KMS-11 (cell line): Measurements from ENCODE around the gene TMC2.

ENCODE experiments used
- H2AFZ ChIP-seq: fragments of 200-600 bp; sonication (generic); 2 replicates; pipeline ENCODE4 v1.6.1; 2016; ENCODE audit warnings: antibody characterized with exemption, mixed run types, low read depth
- H3K27ac ChIP-seq: fragments of 200-600 bp; sonication (generic); 2 replicates; pipeline ENCODE4 v1.6.1; 2016; ENCODE audit warnings: mild to moderate bottlenecking, mixed run types
- H3K27me3 ChIP-seq: fragments of 200-600 bp; sonication (generic); 2 replicates; pipeline ENCODE4 v1.6.1; 2017; ENCODE audit warnings: mild to moderate bottlenecking, low read depth, mixed run types, moderate library complexity; ENCODE audit not compliant: insufficient read depth
- H3K36me3 ChIP-seq: fragments of 200-600 bp; sonication (generic); 2 replicates; pipeline ENCODE4 v1.6.1; 2017; ENCODE audit warnings: mild to moderate bottlenecking, mixed run types; ENCODE audit not compliant: insufficient read depth
- H3K4me1 ChIP-seq: fragments of 200-600 bp; sonication (generic); 2 replicates; pipeline ENCODE4 v1.6.1; 2016; ENCODE audit warnings: mild to moderate bottlenecking, low read depth, mixed run types; ENCODE audit not compliant: poor library complexity, severe bottlenecking
- H3K4me2 ChIP-seq: fragments of 200-600 bp; sonication (generic); 2 replicates; pipeline ENCODE4 v1.7.0; 2016; ENCODE audit warnings: mild to moderate bottlenecking, mixed run types
- H3K4me3 ChIP-seq: fragments of 200-600 bp; sonication (generic); IDR thresholded peaks from 2 replicates; pipeline ENCODE4 v1.6.1; 2017; ENCODE audit warnings: low read depth, low read length, mixed read lengths; ENCODE audit not compliant: insufficient read depth
- H3K79me2 ChIP-seq: fragments of 200-600 bp; sonication (generic); 2 replicates; pipeline ENCODE4 v1.6.1; 2016; ENCODE audit warnings: low read depth, mixed run types; ENCODE audit not compliant: insufficient read depth
- H3K9ac ChIP-seq: fragments of 200-600 bp; sonication (generic); 2 replicates; pipeline ENCODE4 v1.6.1; 2016; ENCODE audit warnings: mild to moderate bottlenecking, mixed run types
- H4K20me1 ChIP-seq: fragments of 200-600 bp; sonication (generic); 2 replicates; pipeline ENCODE4 v1.6.1; 2016; ENCODE audit warnings: mild to moderate bottlenecking, mixed run types; ENCODE audit not compliant: insufficient read depth
- TF ChIP-seq, protein P1 (sequence below): fragments of 200-600 bp; sonication (generic); conservative IDR thresholded peaks from 2 replicates; pipeline ENCODE4 v1.6.1; 2017; ENCODE audit warnings: low read depth, mild to moderate bottlenecking, antibody characterized with exemption, low read length, moderate library complexity, mixed read lengths

TMC2 gene

DNA sequence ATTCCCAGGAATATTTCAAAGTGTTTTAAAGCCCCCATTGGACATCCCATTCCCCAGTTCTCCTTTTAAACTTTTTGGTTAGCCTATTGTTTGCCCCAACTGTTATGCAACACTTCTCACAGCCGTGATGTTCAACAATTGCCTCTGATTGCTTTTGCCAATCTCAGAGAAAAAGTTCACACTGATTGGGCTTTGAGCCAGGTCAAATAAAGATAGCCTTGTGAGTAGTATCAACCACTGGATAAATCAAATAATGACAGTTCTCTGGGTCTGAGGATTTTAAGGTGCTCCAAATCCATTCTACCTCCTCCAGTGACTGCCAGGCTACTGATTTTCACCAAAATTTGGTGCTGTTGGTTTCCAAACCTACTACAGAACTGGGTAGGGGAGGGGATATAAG is 97.0 kb downstream of the TMC2 start:
- no peaks in the 10 kb centered on the region for H3K27me3 ChIP-seq
- H3K27ac ChIP-seq, result no peak overlapping the region
- H3K4me3 ChIP-seq, result no peak overlapping the region
- no peaks in the 10 kb centered on the region for H3K36me3 ChIP-seq
- H3K79me2 ChIP-seq, result no peaks in the 10 kb centered on the region
- no peak overlapping the region for H3K4me2 ChIP-seq
- TF ChIP-seq, protein P1, sequence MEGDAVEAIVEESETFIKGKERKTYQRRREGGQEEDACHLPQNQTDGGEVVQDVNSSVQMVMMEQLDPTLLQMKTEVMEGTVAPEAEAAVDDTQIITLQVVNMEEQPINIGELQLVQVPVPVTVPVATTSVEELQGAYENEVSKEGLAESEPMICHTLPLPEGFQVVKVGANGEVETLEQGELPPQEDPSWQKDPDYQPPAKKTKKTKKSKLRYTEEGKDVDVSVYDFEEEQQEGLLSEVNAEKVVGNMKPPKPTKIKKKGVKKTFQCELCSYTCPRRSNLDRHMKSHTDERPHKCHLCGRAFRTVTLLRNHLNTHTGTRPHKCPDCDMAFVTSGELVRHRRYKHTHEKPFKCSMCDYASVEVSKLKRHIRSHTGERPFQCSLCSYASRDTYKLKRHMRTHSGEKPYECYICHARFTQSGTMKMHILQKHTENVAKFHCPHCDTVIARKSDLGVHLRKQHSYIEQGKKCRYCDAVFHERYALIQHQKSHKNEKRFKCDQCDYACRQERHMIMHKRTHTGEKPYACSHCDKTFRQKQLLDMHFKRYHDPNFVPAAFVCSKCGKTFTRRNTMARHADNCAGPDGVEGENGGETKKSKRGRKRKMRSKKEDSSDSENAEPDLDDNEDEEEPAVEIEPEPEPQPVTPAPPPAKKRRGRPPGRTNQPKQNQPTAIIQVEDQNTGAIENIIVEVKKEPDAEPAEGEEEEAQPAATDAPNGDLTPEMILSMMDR, result no peak
- H4K20me1 ChIP-seq, result no peaks in the 10 kb centered on the region
- no peaks in the 10 kb centered on the region for H3K4me1 ChIP-seq
- no peak overlapping the region for H2AFZ ChIP-seq
- no peak overlapping the region for H3K9ac ChIP-seq

DNA sequence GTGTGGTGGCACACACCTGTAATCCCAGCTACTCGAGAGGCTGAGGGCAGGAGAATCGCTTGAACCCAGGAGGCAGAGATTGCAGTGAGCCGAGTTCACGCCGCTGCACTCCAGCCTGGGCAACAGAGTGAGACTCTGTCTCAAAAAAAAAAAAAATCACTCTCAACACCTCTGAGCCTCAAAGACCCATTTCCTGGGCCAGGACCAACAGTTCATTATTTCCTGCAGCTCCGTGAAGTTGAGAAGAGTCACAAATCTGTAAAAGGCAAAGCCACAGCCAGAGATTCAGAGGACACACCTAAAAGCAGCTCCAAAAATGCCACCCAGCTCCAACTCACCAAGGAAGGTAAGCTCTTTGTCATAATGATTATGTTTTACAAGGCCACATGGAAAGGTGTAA is 100.9 kb downstream of the TMC2 start:
- Histone ChIP-seq H3K4me1 (no peaks in the 10 kb centered on the region), H3K36me3 (no peaks in the 10 kb centered on the region), H3K4me2 (no peak overlapping the region), H3K4me3 (no peak overlapping the region), H3K27me3 (no peaks in the 10 kb centered on the region), H4K20me1 (no peaks in the 10 kb centered on the region), H3K27ac (no peak overlapping the region), H3K79me2 (no peaks in the 10 kb centered on the region), H3K9ac (no peak overlapping the region), H2AFZ (no peak overlapping the region)
- TF ChIP-seq, protein P1, result no peak

DNA sequence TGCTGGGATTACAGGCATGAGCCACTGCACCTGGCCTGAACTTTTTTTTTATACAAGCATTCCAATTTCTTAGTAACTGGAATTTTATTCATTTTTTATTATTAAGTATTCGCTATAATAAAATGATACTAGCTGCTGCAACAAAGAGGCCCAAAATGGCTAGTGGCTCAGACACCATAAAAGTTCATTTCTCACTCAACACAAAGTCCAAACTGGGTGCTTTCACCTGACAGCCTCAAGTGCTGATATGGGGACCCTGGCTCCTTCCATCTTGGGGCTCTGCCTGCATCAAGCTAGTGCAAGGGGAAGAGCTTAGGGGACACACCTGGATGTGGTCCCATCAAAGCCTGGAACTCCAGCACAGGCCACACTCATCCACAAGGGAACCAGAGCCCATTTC is 103.9 kb downstream of the TMC2 start:
- Histone ChIP-seq H3K9ac (no peak overlapping the region), H2AFZ (no peak overlapping the region), H3K4me2 (no peak overlapping the region), H3K36me3 (no peaks in the 10 kb centered on the region), H3K4me1 (no peaks in the 10 kb centered on the region), H3K79me2 (no peaks in the 10 kb centered on the region), H3K27ac (no peak overlapping the region), H4K20me1 (no peaks in the 10 kb centered on the region), H3K4me3 (no peak overlapping the region), H3K27me3 (no peaks in the 10 kb centered on the region)
- TF ChIP-seq, protein P1, result no peak

DNA sequence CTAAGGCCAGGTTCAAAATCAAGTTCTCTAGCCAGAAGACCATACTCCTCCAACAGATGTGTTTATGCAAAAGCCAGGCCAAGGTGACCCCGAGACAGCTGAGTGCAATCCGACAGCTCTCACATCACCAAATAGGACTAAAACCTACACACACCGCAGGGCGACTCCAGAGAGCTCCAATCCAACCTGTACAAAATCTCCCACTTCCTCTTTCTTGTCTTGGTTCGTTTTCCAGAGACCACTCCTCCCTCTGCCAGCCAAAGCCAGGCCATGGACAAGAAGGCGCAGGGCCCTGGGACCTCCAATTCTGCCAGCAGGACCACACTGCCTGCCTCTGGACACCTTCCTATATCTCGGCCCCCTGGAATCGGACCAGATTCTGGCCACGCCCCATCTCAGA is 104.5 kb downstream of the TMC2 start:
- Histone ChIP-seq H3K36me3 (no peaks in the 10 kb centered on the region), H3K27ac (no peak overlapping the region), H3K27me3 (no peaks in the 10 kb centered on the region), H2AFZ (no peak overlapping the region), H3K4me3 (no peak overlapping the region), H3K9ac (no peak overlapping the region), H3K4me1 (no peaks in the 10 kb centered on the region), H3K4me2 (no peak overlapping the region), H4K20me1 (no peaks in the 10 kb centered on the region), H3K79me2 (no peaks in the 10 kb centered on the region)
- TF ChIP-seq, protein P1, result no peak

DNA sequence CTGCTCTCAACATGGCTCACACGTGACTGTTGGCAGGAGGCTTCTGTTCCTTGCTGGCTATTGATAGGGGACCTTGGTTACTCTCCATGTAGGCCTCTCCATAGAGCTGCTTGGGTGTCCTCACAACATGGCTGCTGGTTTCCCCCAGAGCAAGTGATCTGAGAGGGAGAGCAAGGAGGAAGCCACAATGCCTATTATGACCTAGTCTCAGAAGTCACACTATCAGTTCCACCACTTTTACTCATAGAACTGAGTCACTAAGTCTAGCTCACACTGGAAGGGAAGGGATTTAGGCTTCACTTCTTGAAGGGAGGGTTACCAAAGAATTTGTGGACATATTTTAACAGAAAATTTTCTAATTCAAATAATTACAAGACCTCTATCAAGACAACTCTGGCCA is 107.3 kb downstream of the TMC2 start:
- Histone ChIP-seq H3K27me3 (no peaks in the 10 kb centered on the region), H3K36me3 (no peaks in the 10 kb centered on the region), H4K20me1 (no peaks in the 10 kb centered on the region), H3K4me3 (no peak overlapping the region), H3K9ac (no peak overlapping the region), H3K4me1 (no peaks in the 10 kb centered on the region), H2AFZ (no peak overlapping the region), H3K27ac (no peak overlapping the region), H3K79me2 (no peaks in the 10 kb centered on the region), H3K4me2 (no peak overlapping the region)
- TF ChIP-seq, protein P1, result no peak
